Cardiac muscle cell (in vitro differentiated cells and primary cell): ENCODE results near the gene PEF1. TPM values are rescaled to one million over a fixed set of nuclear protein-coding genes. Genes with fewer than 3 reads are reported as not detected.

ENCODE experiments used
- DNase-seq, 2 donors: peaks; one replicate each; pipeline versions ENCODE4 v3.0.0 to v3.0.0-alpha.2; 2010 to 2017; ENCODE audit warnings: low read depth in 1 of 2, low spot score in 1 of 2
- H3K27ac ChIP-seq: fragments of 200-600 bp; sonication (generic); 2 replicates; pipeline ENCODE4 v1.5.1; 2016
- H3K27me3 ChIP-seq: fragments of 200-600 bp; sonication (generic); 2 replicates; pipeline ENCODE4 v1.6.0; 2016; ENCODE audit warnings: control low read depth
- H3K36me3 ChIP-seq: fragments of 200-600 bp; sonication (generic); 2 replicates; pipeline ENCODE4 v1.5.1; 2016; ENCODE audit warnings: control low read depth
- H3K4me1 ChIP-seq: fragments of 200-600 bp; sonication (generic); 2 replicates; pipeline ENCODE4 v1.8.1; 2017; ENCODE audit warnings: low read depth, mild to moderate bottlenecking, mixed run types
- H3K4me3 ChIP-seq: fragments of 200-600 bp; sonication (generic); 2 replicates; pipeline ENCODE4 v1.5.1; 2016; ENCODE audit warnings: mild to moderate bottlenecking
- H3K9me3 ChIP-seq: fragments of 200-600 bp; sonication (generic); 2 replicates; pipeline ENCODE4 v1.5.1; 2017; ENCODE audit warnings: low read depth, mild to moderate bottlenecking, control low read depth
- polyA plus RNA-seq: library from polyadenylated mRNA; unstranded; fragments of >200 nt; fragmentation: Nextera tagmentation; extraction: Ambion mirVana; gene quantifications from 2 replicates; pipeline ENCODE4 v1.2.1, GENCODE V29; 2016
- total RNA-seq: library from RNA; depleted of rRNA; stranded (reverse); fragments of >200 nt; gene quantifications from 2 replicates; pipeline ENCODE4 v1.2.3, GENCODE V29; 2016
- TF ChIP-seq, protein P1 (sequence below): IDR thresholded peaks from 2 replicates; pipeline ENCODE4 v1.5.1; 2012; ENCODE audit warnings: low read depth, mild to moderate bottlenecking, low read length

PEF1 gene
- total and polyA plus RNA-seq, 2 experiments from 2014 or later, result 89.3 to 97.8 TPM

DNA sequence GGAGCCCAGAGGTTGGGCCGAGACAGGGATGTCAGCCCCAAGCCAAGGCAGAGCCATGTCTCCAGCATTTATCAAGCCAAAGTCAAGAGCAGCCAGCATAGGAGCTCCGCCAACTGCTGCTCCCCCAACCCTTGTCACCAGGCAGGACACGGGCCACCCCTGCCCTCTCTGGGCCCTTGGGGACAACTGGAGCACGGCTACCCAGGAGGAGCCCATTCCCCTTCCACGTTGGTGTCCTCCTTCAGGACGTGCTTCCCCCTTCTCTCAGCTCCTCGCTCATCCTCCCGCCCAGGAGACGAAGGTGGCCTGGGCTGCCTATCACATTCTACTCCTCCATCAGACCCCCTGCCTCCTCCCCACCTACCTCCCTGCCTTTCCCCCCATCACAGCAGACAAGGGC, 19.9 kb upstream of the PEF1 start:
- Histone ChIP-seq H3K27me3 (no peaks in the 10 kb centered on the region), H3K36me3 (no peaks in the 10 kb centered on the region), H3K4me3 (no peak overlapping the region), H3K4me1 (peaks cover 3% of the 10 kb centered on the region), H3K9me3 (no peaks in the 10 kb centered on the region), H3K27ac (no peak overlapping the region)
- TF ChIP-seq, protein P1, sequence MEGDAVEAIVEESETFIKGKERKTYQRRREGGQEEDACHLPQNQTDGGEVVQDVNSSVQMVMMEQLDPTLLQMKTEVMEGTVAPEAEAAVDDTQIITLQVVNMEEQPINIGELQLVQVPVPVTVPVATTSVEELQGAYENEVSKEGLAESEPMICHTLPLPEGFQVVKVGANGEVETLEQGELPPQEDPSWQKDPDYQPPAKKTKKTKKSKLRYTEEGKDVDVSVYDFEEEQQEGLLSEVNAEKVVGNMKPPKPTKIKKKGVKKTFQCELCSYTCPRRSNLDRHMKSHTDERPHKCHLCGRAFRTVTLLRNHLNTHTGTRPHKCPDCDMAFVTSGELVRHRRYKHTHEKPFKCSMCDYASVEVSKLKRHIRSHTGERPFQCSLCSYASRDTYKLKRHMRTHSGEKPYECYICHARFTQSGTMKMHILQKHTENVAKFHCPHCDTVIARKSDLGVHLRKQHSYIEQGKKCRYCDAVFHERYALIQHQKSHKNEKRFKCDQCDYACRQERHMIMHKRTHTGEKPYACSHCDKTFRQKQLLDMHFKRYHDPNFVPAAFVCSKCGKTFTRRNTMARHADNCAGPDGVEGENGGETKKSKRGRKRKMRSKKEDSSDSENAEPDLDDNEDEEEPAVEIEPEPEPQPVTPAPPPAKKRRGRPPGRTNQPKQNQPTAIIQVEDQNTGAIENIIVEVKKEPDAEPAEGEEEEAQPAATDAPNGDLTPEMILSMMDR, result no peak
- DNase-seq, result no peak

DNA sequence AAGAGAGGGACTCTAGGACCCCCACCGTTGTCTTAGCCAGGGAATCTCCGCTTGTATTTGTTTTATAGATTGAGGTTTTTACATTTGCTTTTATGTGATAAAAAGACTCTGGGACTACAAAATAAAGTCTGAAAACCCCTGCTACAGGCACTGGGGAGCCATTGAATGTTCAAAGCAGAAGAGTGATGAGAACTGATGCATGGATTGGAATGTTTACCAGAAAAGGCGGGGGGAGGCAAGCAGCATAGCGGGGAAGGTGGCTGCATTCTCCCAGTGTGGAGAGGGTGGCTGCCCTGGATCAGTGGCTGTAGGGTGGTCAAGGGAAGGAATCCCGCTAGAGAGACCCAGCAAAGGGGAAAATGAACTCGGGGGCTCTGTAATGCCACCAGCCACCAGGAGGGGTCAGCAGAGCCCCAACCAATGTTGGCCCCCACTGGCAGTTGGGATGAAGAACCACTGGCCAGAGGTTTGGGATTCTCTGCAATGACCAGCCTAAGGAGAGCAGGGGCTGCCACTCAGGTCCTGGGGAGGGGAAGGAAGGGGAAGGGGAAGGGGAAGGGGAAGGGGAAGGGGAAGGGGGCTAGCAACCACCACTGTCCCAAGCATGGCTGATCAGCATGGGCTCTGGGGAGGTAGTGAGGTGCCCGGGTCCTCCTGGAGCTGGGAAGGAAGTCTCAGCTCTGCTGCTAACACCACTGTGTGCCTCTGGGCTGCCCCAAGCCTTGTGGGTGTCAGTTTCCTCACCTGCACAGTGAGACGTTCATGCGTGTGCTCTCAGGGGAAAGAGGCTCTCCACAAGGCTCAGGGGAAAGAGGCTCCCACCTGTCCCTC, 19.2 kb upstream of the PEF1 start:
- no peaks in the 10 kb centered on the region for H3K9me3 ChIP-seq
- no peaks in the 10 kb centered on the region for H3K36me3 ChIP-seq
- DNase-seq, result peak; percentile 59 to 66
- TF ChIP-seq, protein P1, result peak; percentile 86
- no peak overlapping the region for H3K27ac ChIP-seq
- no peaks in the 10 kb centered on the region for H3K4me1 ChIP-seq
- no peaks in the 10 kb centered on the region for H3K27me3 ChIP-seq
- H3K4me3 ChIP-seq, result no peak overlapping the region

DNA sequence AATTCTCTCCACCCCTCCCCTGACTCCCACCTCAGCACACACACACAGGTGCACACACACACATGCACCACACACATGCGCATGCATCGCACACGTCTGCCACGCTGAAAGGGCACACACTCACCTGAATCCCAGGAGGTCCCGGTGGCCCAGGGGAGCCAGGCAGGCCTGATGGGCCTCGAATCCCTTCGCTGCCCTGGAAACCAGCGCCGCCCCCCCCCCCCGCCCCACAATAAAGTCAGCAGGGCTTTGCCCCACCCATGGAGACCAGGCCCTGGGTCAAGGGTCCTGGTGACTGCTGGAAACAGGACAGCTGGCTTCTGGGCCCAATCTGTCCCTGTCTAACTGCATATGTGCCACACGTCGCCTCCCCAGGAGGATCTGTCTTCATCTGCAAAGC, 17.8 kb upstream of the PEF1 start:
- Histone ChIP-seq H3K27me3 (no peaks in the 10 kb centered on the region), H3K4me1 (no peaks in the 10 kb centered on the region), H3K9me3 (no peaks in the 10 kb centered on the region), H3K27ac (no peak overlapping the region), H3K36me3 (no peaks in the 10 kb centered on the region), H3K4me3 (no peak overlapping the region)
- no peak for DNase-seq
- TF ChIP-seq, protein P1, result no peak

DNA sequence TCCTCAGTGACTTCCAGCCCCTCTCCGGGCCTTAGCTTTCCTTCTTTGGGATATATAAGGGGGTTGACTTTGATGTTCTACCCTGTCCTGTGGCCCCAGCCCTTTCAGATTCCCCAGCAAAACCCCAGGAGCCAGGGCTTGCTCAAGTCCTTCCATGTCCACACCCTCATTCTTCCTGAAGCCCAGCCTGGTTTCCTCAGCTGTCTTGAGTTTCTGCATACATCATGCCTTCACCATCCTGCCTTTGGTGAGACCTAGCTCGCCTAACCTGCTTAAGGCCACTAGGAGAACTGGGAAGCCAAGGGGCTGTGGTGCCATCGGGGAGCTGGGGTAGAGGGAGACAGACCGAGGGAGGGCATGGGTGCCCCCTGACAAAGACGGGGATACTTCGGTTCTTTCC, 17.2 kb upstream of the PEF1 start:
- DNase-seq, result no peak
- Histone ChIP-seq H3K27me3 (no peaks in the 10 kb centered on the region), H3K27ac (no peak overlapping the region), H3K4me1 (no peaks in the 10 kb centered on the region), H3K9me3 (no peaks in the 10 kb centered on the region), H3K4me3 (no peak overlapping the region), H3K36me3 (no peaks in the 10 kb centered on the region)
- TF ChIP-seq, protein P1, result no peak

DNA sequence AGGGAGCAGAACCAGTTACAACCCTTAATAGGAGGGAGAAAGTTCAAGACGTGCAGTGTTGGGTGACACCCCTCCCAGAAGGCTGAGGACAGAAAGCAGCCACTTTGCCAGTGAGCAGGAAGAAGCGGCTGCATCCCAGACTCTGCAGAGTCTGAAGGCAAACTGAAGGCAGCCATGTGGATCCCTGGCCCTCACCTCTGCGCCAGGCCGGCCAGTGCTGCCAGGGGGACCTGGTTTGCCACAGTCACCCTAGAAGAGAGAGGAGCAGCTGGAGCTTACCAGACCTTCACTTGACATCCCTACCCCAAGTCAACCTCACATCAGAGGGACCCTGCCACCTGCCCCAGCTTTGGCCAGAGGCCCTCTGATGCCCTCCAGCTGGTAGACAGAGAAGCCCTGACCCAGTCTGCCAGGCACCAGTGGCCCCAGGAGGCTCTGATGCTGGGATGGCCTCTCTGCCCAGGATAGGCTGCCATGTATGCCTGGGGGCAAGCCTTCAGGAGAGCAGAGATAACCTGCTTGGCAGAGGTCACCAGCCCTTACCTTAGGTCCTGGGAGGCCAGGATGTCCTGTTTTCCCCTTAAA, 16.3 kb upstream of the PEF1 start:
- no peak overlapping the region for H3K27ac ChIP-seq
- H3K36me3 ChIP-seq, result no peaks in the 10 kb centered on the region
- no peaks in the 10 kb centered on the region for H3K27me3 ChIP-seq
- no peaks in the 10 kb centered on the region for H3K4me1 ChIP-seq
- no peaks in the 10 kb centered on the region for H3K9me3 ChIP-seq
- no peak for DNase-seq
- no peak overlapping the region for H3K4me3 ChIP-seq
- TF ChIP-seq, protein P1, result no peak
